NOMO-1 treated with DMSO at 0.1 percent for 48 hours (cell line): ENCODE measurements around the gene TMEM17.

Experiments
- DNase-seq: peaks from one replicate; lab custom pipeline; 2025; ENCODE audit not compliant: unreplicated experiment; lab: John Stamatoyannopoulos, UW

Gene TMEM17

DNA sequence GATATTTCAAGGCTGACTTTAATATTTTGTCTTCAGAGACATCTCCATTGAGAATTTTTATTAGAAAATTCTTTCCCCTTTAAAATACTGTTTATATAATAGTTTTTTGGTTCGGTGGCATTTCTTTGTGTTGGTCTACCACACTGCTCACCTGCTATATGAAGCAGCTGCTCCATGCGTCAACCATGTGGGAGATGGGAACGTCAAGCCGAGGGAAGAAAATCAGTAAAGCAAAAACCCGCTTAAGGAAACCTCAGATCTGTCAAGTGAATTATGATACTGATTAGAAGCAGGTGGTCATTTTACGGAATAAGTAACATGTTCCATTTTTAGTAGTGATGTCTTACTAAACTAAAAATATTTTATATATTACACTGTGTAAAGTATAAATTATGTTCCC, 5.6 kb upstream of the TMEM17 start:
- no peak for DNase-seq

- no peak for DNase-seq
Measured at GRCh38 chr2:62506421-62506750, 391 bp upstream of the TMEM17 start.

DNA sequence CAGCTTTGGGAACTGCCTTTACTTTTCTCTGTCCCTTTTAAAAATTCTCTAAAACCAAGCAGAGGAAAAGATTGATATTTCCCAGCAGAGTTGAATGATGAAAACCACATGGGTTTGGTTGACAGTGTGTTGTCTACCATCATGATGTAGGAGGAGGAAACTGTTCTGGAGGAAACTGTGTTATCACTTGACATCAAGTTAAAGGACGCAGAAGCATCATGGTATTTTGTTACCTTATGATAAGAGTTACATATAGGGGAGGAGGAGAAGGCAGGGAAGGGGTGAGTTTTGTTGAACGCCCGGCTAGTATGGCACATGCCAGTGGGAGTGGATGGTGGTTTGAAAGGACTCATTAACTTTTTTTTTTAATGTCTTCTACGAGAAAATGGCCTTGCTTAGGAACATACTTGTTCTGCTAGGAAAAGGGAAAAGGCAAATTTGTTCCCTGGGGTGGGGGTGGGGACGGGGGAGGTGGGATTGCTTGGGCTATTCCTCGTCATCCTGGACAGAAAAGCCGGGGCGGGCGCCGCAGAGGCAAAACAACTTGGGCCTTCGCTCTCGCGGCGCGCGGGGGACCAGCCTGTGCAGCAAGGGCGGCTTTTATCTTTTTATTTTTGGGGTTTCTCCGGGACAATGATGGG, 766 bp downstream of the TMEM17 start:
- no peak for DNase-seq

- no peak for DNase-seq
Measured at GRCh38 chr2:62504657-62505056, 1.3 kb downstream of the TMEM17 start.

DNA sequence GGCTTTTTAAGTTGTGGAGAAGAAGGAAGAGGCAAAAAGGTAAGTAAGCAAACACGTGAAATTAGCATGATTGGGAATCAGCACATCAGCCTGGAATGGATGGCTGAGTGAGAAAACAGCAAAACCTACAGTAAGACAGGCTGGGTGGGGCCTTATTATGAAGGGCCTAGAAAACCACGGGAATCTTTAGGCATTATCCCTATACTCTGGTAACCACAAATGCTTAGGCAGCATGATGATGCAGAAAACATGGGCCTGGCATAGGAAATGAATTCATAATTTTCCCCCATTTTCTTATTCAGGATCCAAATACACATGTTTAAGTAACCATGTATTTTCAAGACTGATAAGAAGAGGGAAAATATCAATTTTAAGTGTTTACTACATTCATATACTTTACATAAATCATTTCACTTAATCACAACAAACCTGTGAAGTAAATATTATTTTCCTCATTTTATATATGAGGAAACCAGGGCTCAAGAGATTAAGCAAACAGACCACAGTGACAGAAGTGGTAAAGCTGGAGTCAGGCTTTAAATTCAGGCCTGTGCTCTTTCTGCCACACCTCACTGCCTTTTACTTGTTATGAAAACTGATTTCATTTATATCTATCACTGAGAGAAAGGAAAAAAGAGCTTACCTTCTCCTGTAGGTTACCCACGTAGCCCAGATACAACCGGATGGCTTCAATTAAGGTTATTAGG, 4.0 kb downstream of the TMEM17 start:
- DNase-seq = no peak

DNA sequence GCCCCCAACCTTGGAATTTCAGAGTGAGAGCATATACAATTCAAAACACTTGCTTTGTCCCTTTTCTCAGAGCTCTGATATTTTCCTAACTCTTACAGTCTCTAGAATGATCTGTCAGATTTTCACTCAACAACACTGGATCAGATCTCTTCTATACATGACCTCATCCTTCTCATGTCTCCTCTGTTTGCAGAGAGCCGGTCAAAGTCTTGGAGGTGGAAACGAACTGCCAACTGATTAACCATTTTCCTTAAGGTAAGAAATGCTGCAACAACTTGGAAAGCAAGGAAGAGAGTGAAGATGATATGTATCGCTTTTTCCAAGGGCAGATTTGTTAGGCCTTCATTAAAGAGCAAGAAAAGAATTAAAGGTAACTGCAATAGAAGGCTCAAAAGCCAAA, 4.9 kb downstream of the TMEM17 start:
- no peak for DNase-seq

DNA sequence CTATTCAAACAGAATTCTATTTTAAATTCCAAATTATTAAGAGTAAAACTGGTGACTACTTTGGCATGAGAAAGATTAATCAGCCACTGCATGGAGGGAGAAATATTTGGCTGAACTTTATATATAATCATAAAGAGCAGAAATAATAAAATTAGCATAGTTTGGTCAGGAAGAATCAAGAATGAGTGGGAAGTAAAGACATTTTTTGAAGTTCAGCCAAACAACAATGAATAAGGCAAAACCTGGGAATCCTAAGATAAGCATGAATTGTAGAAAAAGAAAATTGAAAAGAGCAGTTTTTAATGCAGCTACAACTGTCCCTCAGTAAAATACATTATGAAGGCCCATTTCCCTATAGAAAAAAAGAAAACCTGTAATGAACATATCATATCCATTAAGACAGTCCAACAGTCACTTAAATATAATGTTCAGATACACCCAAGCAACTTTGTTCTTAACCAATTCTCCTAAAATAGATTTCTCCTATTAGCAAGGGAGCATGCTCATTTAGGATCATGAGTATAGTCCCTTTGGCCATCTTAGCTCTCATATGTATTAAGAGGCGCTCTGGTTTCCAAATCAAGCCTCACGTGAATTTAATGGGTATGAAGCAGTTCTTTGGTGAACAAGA, 6.5 kb downstream of the TMEM17 start:
- DNase-seq = no peak

- no peak for DNase-seq
Measured at GRCh38 chr2:62498739-62499138, 7.3 kb downstream of the TMEM17 start.

DNA sequence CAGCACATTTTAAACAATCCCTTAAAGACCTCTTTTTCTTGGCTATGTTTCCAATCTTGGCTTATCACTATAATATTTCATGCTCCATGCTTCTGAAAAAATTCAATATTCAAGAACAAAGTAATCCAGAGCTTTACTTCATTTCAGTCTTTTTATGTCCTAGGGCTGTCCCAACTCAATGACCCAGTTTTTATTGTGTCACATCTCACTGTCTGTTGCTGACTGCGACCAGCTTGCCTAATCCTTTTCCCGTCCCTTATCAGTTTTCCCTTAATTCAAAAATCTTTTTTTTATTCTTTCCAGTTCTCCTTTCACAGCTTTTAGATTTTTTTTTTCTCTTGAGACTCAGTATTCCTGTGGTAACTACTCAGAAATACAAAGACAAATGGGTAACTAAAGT, 10.2 kb downstream of the TMEM17 start:
- DNase-seq = no peak

GRCh38 chr2:62492048-62492447, 13.9 kb downstream of the TMEM17 start:
- DNase-seq = no peak

GRCh38 chr2:62489702-62490101, 16.3 kb downstream of the TMEM17 start:
- no peak for DNase-seq

GRCh38 chr2:62489162-62489561, 16.8 kb downstream of the TMEM17 start:
- no peak for DNase-seq

DNA sequence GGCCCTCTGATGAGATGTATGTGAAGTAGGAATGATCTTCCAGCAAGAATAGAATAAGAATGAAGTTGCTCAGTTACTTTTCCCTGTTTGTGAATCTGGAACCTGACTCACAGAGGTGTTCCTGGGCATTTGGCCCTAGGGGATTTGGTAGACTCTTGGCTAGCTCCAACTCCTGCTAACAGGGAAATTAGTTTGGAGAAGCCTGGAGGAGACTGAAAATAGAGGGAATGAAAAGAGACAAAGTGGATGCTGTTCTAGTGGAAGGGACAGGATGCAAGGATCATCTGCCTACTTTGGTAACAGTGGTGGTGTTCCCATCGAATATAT, 19.6 kb downstream of the TMEM17 start:
- no peak for DNase-seq

DNA sequence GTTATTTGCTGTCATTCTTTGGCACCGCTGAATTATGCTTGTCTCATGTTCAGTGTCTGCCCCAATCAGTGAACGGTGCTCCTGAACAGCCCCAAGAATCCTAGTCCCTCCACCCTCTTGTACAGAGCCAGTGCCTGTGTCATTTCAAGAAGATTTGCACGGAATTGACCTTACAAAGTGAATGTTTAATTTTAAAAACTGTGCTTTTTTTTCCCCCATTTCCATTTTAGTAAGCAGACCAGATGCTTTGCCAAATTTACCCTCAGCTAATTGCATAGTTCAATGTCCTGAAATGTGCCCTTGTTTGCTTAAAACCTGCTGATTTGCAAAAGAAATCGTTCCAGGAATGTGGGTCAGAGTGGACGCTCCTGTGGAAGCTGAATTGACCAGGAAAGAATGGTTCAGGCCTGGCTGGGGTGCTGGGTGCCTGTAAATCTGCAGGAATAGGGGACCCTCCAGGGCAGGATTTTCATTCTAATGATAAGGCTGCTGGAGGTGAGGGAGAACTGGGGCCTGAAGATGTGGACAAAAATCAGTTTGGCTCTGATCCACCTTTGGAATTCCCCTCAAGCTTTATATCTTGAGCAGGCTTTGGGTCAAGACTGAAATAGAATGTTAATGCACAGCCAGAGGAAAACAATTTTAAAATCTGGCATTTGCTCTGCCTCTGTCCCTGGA, 20.1 kb downstream of the TMEM17 start:
- DNase-seq = no peak

- DNase-seq = no peak
Measured at GRCh38 chr2:62482558-62483352, 23.2 kb downstream of the TMEM17 start.

DNA sequence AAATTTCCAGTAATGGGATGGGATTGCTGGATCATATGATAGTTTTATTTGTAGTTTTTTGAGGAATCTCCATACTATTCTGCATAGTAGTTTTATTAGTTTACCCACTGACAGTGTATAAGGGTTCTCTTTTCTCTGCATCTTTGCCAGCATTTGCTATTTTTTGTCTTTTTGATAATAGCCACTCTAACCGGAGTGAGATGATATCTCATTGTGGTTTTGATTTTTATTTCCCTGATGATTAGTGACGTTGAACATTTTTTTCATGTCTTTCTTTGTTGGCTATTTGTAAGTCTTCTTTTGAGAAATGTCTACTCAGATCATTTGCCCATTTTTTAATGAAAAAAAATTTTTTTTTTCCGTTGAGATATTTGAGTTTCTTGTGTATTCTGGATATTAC, 26.1 kb downstream of the TMEM17 start:
- DNase-seq = no peak

DNA sequence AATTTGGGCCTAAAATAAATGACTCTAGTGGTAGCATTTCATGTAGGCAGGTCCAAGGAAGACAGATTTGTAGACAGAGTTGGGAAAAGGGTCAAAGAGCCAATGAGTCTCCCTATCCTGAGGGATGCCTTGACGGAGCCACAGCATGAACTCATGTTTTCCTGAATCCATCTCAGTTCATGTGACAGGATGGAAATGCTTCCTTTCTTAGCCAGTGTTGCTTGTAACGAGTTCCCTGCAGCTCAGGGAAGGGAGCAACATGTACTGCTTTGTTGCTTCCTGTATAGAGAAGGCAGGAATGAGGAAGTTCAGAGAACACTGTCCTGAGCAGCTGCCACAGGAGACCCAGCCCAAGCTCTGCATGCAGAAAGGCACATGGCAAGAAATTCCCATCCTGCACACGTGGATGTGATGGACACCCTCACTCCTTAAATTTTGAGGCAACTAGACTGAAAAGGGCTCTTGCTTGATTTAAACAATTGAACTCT, 27.9 kb downstream of the TMEM17 start:
- peak; percentile 44 for DNase-seq

DNA sequence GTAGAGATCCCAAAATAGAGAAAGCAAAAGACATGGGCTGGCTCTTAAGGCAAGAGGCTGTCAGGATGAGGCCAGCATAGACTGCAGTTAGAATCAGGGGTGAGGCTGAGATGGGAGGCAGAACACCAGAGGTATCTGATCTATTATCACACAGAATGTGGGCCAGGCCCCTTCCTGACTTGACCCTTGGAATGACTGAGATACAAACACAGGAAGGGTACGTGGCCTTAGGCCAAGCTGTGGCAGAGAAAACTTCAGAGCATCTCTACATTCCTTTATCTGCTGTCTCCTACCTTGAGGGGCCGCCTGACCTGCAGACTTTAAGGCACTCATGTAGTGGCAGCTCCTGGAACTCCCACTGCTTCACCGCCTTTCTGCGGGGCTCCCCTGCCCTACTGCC, 28.4 kb downstream of the TMEM17 start:
- no peak for DNase-seq

- DNase-seq = no peak
Measured at GRCh38 chr2:62475172-62476011, 30.6 kb downstream of the TMEM17 start.

GRCh38 chr2:62474176-62474575, 31.8 kb downstream of the TMEM17 start:
- no peak for DNase-seq
